K562 (cell line): Measurements from ENCODE around the gene PDCD10. TPM values are rescaled to one million over a fixed set of nuclear protein-coding genes. Genes with fewer than 3 reads are reported as not detected.

ENCODE experiments used
- ATAC-seq: fragments of 200-7000 bp; cut with Tn5 transposase; 3 replicates; pipeline ENCODE4 v1.9.1; 2020; ENCODE audit warnings: moderate library complexity
- BruUV-seq: library from RNA; stranded (reverse); fragments of 400-500 nt; replicated peaks from 2 replicates; lab custom pipeline; 2021; lab: Mats Ljungman, UMichigan
- CTCF ChIA-PET: fragments of 300-600 bp; formaldehyde crosslinking; extraction: SDS; loops from one replicate; lab custom pipeline; 2021; ENCODE audit warnings: low intra/inter-chr PET ratio; lab: Yijun Ruan, JAX
- POLR2A ChIA-PET: fragments of 300-600, 350-650 bp; sonication (Branson Sonifier 250); formaldehyde crosslinking; extraction: SDS; loops from one replicate; lab custom pipeline; 2021; ENCODE audit warnings: antibody characterized with exemption, inconsistent platforms; lab: Yijun Ruan, JAX
- DNase-seq, 4 experiments: peaks; one replicate each; pipeline versions ENCODE4 v3.0.0 to v3.0.0-alpha.2; 2011 to 2018; ENCODE audit warnings: low spot score in 3 of 4, mixed read lengths in 3 of 4; ENCODE audit errors: extremely low read depth in 1 of 4
- FAIRE-seq: peaks from 2 replicates; lab custom pipeline; 2011; peaks lifted over from hg19 to GRCh38; lab: Jason Lieb, UNC
- H2AFZ ChIP-seq: 2 replicates; pipeline ENCODE4 v1.6.0; 2011; ENCODE audit warnings: low read depth, low read length, control low read depth, inconsistent platforms
- H3K27ac ChIP-seq: fragments of 200-600 bp; 3 replicates; pipeline ENCODE4 v1.8.0; 2011; ENCODE audit warnings: low read depth, mild to moderate bottlenecking, control low read depth, inconsistent platforms, low read length, moderate library complexity, mixed read lengths; ENCODE audit errors: extremely low read depth
- H3K27me3 ChIP-seq, 2 experiments: fragments of 300-600 bp in 1 of 2; 2 replicates in 1 of 2; 3 replicates in 1 of 2; pipeline versions ENCODE4 v1.6.0 to v1.8.0; 2011; ENCODE audit warnings: inconsistent platforms in 2 of 2, low read length in 2 of 2, mild to moderate bottlenecking in 1 of 2, mixed read lengths in 1 of 2, moderate library complexity in 1 of 2; ENCODE audit not compliant: control insufficient read depth in 2 of 2, insufficient read depth in 2 of 2
- H3K36me3 ChIP-seq: fragments of 300-600 bp; 3 replicates; pipeline ENCODE4 v1.8.0; 2011; ENCODE audit warnings: mild to moderate bottlenecking, low read length, inconsistent platforms; ENCODE audit not compliant: control insufficient read depth, insufficient read depth
- H3K4me1 ChIP-seq, 2 experiments: fragments of 200-600 bp in 1 of 2; replicated peaks in 1 of 2; 2 replicates in 1 of 2; 3 replicates in 1 of 2; pipeline versions ENCODE4 v1.5.1 to v1.8.0; 2011; ENCODE audit warnings: inconsistent platforms in 2 of 2, low read length in 2 of 2, mild to moderate bottlenecking in 1 of 2, mixed read lengths in 1 of 2, moderate library complexity in 1 of 2; ENCODE audit not compliant: control insufficient read depth in 2 of 2, insufficient read depth in 2 of 2
- H3K4me2 ChIP-seq: 2 replicates; pipeline ENCODE4 v1.6.1; 2011; ENCODE audit warnings: low read length, control low read depth, inconsistent platforms, mixed read lengths; ENCODE audit not compliant: insufficient read depth
- H3K4me3 ChIP-seq: fragments of 200-600 bp; sonication (generic), shearing (Covaris generic); 2 replicates; pipeline ENCODE4 v1.5.1; 2016; ENCODE audit warnings: control low read depth, inconsistent platforms
- H3K79me2 ChIP-seq: fragments of 200-600 bp; 3 replicates; pipeline ENCODE4 v1.8.0; 2011; ENCODE audit warnings: low read length, inconsistent platforms; ENCODE audit not compliant: control insufficient read depth, insufficient read depth
- H3K9ac ChIP-seq, 2 experiments: 2 replicates each; pipeline versions ENCODE4 v1.6.0 to v1.6.1; 2011; ENCODE audit warnings: low read depth in 2 of 2, low read length in 2 of 2, control low read depth in 1 of 2, inconsistent platforms in 1 of 2, mild to moderate bottlenecking in 1 of 2, mixed read lengths in 1 of 2; ENCODE audit not compliant: insufficient read depth in 1 of 2
- H3K9me1 ChIP-seq: one replicate; pipeline ENCODE4 v1.6.0; 2011; ENCODE audit warnings: inconsistent platforms, mild to moderate bottlenecking, low read length, moderate library complexity; ENCODE audit not compliant: control insufficient read depth, insufficient read depth
- H3K9me3 ChIP-seq: replicated peaks from 2 replicates; pipeline ENCODE4 v1.5.1; 2011; ENCODE audit warnings: low read depth, low read length, inconsistent platforms; ENCODE audit not compliant: control insufficient read depth, insufficient read depth
- H4K20me1 ChIP-seq: replicated peaks from 2 replicates; pipeline ENCODE4 v1.6.1; 2011; ENCODE audit warnings: low read length, inconsistent platforms, mixed read lengths; ENCODE audit not compliant: control insufficient read depth, insufficient read depth
- DNMT1 ChIP-seq: fragments of 450-650 bp; IDR thresholded peaks from 2 replicates; pipeline ENCODE4 v1.6.1; 2016; ENCODE audit warnings: antibody characterized with exemption, mild to moderate bottlenecking
- DPF2 ChIP-seq: fragments of 450-650 bp; IDR thresholded peaks from 2 replicates; pipeline ENCODE4 v1.6.1; 2016
- HDGF ChIP-seq: fragments of 450-650 bp; IDR thresholded peaks from 2 replicates; pipeline ENCODE4 v1.6.1; 2016
- HEY1 ChIP-seq: fragments of 250-450 bp; sonication (Bioruptor Pico); IDR thresholded peaks from 2 replicates; pipeline ENCODE4 v1.5.0; 2020; ENCODE audit warnings: mild to moderate bottlenecking, moderate library complexity, borderline replicate concordance
- NCOA6 ChIP-seq: fragments of 450-650 bp; IDR thresholded peaks from 2 replicates; pipeline ENCODE4 v1.6.1; 2017; ENCODE audit warnings: mild to moderate bottlenecking
- PHF20 ChIP-seq: fragments of 450-650 bp; IDR thresholded peaks from 2 replicates; pipeline ENCODE4 v1.6.1; 2018; ENCODE audit not compliant: partially characterized antibody
- XRCC3 ChIP-seq: fragments of 450-650 bp; IDR thresholded peaks from 2 replicates; pipeline ENCODE4 v1.6.1; 2017; ENCODE audit warnings: mild to moderate bottlenecking, moderate library complexity
- XRCC4 ChIP-seq: IDR thresholded peaks from one replicate; pipeline ENCODE4 v1.6.1; 2011; ENCODE audit not compliant: insufficient read depth, insufficient read length; ENCODE audit errors: extremely low read depth
- ZNF143 ChIP-seq: sonication (generic); formaldehyde crosslinking; IDR thresholded peaks from 2 replicates; pipeline ENCODE4 v1.9.0; 2022; ENCODE audit warnings: mild to moderate bottlenecking, missing genetic modification reagents
- ZNF165 ChIP-seq: fragments of 250-450 bp; sonication (Bioruptor Pico); IDR thresholded peaks from 2 replicates; pipeline ENCODE4 v1.4.0; 2020; ENCODE audit warnings: borderline replicate concordance
- WGBS: fragments of 100-300 bp; shearing (Covaris generic); methylation state at CpG from one replicate; pipeline ENCODE4 v1.1.6; 2016; ENCODE audit warnings: low coverage, mixed read lengths; ENCODE audit not compliant: insufficient coverage; ENCODE audit errors: missing lambda C conversion rate; 5-methylcytosine and 5-hydroxymethylcytosine counted together
- in situ Hi-C: fragments of 300-500 bp; cut with MboI; formaldehyde crosslinking; loops from 4 replicates; pipeline ENCODE4 v1.15.0; 2018; ENCODE audit warnings: inconsistent platforms, mixed read lengths
- intact Hi-C: fragments of 100-400 bp; cut with micrococcal nuclease; formaldehyde crosslinking; loops from 2 replicates; pipeline ENCODE4 v1.14.2; 2022
- polyA plus RNA-seq, 8 experiments: library from polyadenylated mRNA; depleted of rRNA in 4 of 8; stranded (reverse) in 5 of 8; unstranded in 3 of 8; fragments of >200 nt; fragmentation: Nextera tagmentation in 2 of 8; fragmentation: Illumina TruSeq in 1 of 8; extraction: Ambion mirVana in 2 of 8; extraction: Trizol in 1 of 8; gene quantifications; 2 replicates each; pipeline versions ENCODE4 v1.2.1 to v1.2.3, GENCODE V29; 2011 to 2014; ENCODE audit warnings: inconsistent platforms in 1 of 8, missing spikeins in 1 of 8
- total RNA-seq, 7 experiments: library from RNA; depleted of rRNA in 6 of 7; stranded (reverse); fragments of >200 nt in 6 of 7; fragmentation: Illumina TruSeq in 2 of 7; extraction: Trizol in 2 of 7; gene quantifications; 2 replicates each; pipeline versions ENCODE4 v1.2.1 to v1.2.3, GENCODE V29; 2011 to 2021; ENCODE audit warnings: low replicate concordance in 1 of 7
- TF ChIP-seq, protein P1 (sequence below): fragments of 450-650 bp; IDR thresholded peaks from 2 replicates; pipeline ENCODE4 v1.6.1; 2016; ENCODE audit warnings: borderline replicate concordance

PDCD10 gene
- total and polyA plus RNA-seq, 9 of the 15 experiments (the other 6 are each of a cell fraction or from before 2014, with no cell fraction given): 121 to 476 (median 232) TPM

DNA sequence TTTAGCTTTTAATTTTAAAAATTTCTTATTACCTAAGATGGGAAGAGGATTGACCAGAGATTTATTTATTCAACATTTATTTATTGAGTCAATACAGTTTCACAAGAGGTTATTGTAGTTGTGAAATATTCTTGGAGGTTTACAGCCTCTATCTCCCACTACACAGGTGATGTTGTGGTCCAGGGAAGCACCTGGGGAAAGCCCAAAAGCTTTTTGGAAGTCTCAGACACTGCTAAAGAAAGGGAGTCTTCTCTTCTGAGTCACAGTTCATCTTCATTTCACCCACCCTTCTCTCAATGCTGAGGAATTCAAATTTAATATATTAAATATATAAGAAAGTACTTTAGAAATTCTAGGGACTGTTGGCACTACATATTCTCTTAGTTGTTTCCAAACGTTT is 42.7 kb upstream of the PDCD10 start (continued):
- TF ChIP-seq XRCC4 (no peak), ZNF165 (CRISPR knock-in tag) (no peak)
- TF ChIP-seq, protein P1, sequence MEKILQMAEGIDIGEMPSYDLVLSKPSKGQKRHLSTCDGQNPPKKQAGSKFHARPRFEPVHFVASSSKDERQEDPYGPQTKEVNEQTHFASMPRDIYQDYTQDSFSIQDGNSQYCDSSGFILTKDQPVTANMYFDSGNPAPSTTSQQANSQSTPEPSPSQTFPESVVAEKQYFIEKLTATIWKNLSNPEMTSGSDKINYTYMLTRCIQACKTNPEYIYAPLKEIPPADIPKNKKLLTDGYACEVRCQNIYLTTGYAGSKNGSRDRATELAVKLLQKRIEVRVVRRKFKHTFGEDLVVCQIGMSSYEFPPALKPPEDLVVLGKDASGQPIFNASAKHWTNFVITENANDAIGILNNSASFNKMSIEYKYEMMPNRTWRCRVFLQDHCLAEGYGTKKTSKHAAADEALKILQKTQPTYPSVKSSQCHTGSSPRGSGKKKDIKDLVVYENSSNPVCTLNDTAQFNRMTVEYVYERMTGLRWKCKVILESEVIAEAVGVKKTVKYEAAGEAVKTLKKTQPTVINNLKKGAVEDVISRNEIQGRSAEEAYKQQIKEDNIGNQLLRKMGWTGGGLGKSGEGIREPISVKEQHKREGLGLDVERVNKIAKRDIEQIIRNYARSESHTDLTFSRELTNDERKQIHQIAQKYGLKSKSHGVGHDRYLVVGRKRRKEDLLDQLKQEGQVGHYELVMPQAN: no peak

DNA sequence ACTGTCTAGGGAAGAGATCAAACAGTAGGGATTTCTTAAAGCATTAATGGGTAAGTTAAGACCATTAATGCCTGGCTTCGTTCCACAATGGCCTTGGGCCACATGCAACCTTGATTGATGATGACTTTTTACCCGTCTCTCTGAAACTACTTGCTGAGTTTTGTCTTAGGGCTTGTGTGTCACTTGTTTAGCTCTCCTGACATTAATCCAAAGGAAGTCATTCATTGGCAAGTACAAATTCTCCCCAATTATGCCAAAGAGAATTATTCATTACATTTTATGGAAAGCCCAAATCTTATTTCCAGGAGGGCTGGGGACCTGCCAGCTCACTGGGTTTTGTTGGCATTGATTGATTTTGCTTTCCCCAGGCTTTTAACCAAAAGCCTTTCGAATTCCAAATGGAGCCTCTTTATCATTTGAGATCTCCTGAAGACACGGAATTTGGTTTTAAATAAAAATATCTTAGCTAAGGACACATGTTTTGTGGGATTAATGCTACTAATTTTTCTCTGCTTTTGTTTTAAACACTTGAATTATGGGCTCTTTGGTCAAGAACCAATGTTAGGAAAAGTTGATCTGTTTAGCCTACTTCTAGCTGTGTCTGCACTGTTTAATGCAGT is 41.5 kb upstream of the PDCD10 start:
- ATAC-seq: no peak
- H3K9me1 ChIP-seq: no peaks in the 10 kb centered on the region
- FAIRE-seq: no peak
- H3K27ac ChIP-seq: no peak overlapping the region
- no peak overlapping the region for H3K9ac ChIP-seq
- CTCF ChIA-PET: no interaction called here
- 0% methylated on average over 4 of the region's 4 CpGs for WGBS
- in situ Hi-C loops: no loop called here
- intact Hi-C loops: no loop called here
- POLR2A ChIA-PET: interaction anchor here (0.6 kb wide), 1 partner anchor 474 kb away, joined by 3 read pairs; no protein-coding TSS in a partner anchor
- H3K4me2 ChIP-seq: no peak overlapping the region
- H3K36me3 ChIP-seq: no peaks in the 10 kb centered on the region
- BruUV-seq: no TSS peak
- no peak for DNase-seq
- no peaks in the 10 kb centered on the region for H3K79me2 ChIP-seq
- no peaks in the 10 kb centered on the region for H3K9me3 ChIP-seq
- H3K4me3 ChIP-seq: no peak overlapping the region
- no peak overlapping the region for H2AFZ ChIP-seq
- H4K20me1 ChIP-seq: no peaks in the 10 kb centered on the region
- no peaks in the 10 kb centered on the region for H3K27me3 ChIP-seq
- TF ChIP-seq PHF20 (no peak), DNMT1 (no peak), ZNF143 (CRISPR knock-in tag) (no peak), XRCC3 (no peak), HDGF (no peak), DPF2 (no peak), HEY1 (no peak), NCOA6 (no peak)
- TF ChIP-seq, all 486 proteins: peak for 0
- H3K4me1 ChIP-seq: no peaks in the 10 kb centered on the region
